Measurements from ENCODE around the gene TBC1D32.
A peak's percentile ranks its signal among the peaks of the same experiment; 100 is the strongest.
"Not testable (repeated sequence)": the region's sequence is repeated elsewhere in the genome, so short reads cannot be mapped to it uniquely, and the experiment has no call there.

Gene TBC1D32

GRCh38 chr6:121314381-121315112 lies 19.7 kb downstream of the TBC1D32 start:
- no peak for TF ChIP-seq ZFP3 (CRISPR knock-in tag; IDR thresholded peaks at IDR 0.05)
- no peak for TF ChIP-seq CSDC2 (CRISPR knock-in tag; IDR thresholded peaks at IDR 0.05)
- TF ChIP-seq ZNF565 (CRISPR knock-in tag; conservative IDR thresholded peaks at IDR 0.05; ENCODE audit: low read depth) = no peak
- no peak for TF ChIP-seq TOX (CRISPR knock-in tag; IDR thresholded peaks at IDR 0.05; ENCODE audit: borderline replicate concordance)
- no peak for TF ChIP-seq OSR1 (CRISPR knock-in tag; IDR thresholded peaks at IDR 0.05)
- TF ChIP-seq, protein P1, sequence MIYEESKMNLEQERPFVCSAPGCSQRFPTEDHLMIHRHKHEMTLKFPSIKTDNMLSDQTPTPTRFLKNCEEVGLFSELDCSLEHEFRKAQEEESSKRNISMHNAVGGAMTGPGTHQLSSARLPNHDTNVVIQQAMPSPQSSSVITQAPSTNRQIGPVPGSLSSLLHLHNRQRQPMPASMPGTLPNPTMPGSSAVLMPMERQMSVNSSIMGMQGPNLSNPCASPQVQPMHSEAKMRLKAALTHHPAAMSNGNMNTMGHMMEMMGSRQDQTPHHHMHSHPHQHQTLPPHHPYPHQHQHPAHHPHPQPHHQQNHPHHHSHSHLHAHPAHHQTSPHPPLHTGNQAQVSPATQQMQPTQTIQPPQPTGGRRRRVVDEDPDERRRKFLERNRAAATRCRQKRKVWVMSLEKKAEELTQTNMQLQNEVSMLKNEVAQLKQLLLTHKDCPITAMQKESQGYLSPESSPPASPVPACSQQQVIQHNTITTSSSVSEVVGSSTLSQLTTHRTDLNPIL (CRISPR knock-in tag; IDR thresholded peaks at IDR 0.05; ENCODE audit: low read depth) = no peak
- no peak for TF ChIP-seq ZNF70 (CRISPR knock-in tag; IDR thresholded peaks at IDR 0.05)
- no peak for TF ChIP-seq SNAI2 (CRISPR knock-in tag; IDR thresholded peaks at IDR 0.05)
- no peak for TF ChIP-seq ZFP30 (CRISPR knock-in tag; IDR thresholded peaks at IDR 0.05)
- ATAC-seq = no peak

GRCh38 chr6:121311814-121312213 lies 22.5 kb downstream of the TBC1D32 start:
- ATAC-seq = not testable (repeated sequence)

- ATAC-seq = no peak; the same call in 2 of the 3 replicates
- TF ChIP-seq CSDC2 (CRISPR knock-in tag; IDR thresholded peaks at IDR 0.05) (no peak), OSR1 (CRISPR knock-in tag; IDR thresholded peaks at IDR 0.05) (no peak), SNAI2 (CRISPR knock-in tag; IDR thresholded peaks at IDR 0.05) (no peak)
These were observed 23.8 kb downstream of the TBC1D32 start for GRCh38 chr6:121310495-121310894.

GRCh38 chr6:121309768-121310469 lies 24.4 kb downstream of the TBC1D32 start:
- TF ChIP-seq ZNF70 (CRISPR knock-in tag; IDR thresholded peaks at IDR 0.05) = no peak
- TF ChIP-seq ESRRG (CRISPR knock-in tag; IDR thresholded peaks at IDR 0.05) = no peak
- TF ChIP-seq PATZ1 (CRISPR knock-in tag; IDR thresholded peaks at IDR 0.05; ENCODE audit: borderline replicate concordance) = no peak
- no peak for TF ChIP-seq SNAI2 (CRISPR knock-in tag; IDR thresholded peaks at IDR 0.05)
- TF ChIP-seq ARNTL (CRISPR knock-in tag; IDR thresholded peaks at IDR 0.05; ENCODE audit: borderline replicate concordance, low read depth) = no peak
- no peak for TF ChIP-seq PPARA (CRISPR knock-in tag; IDR thresholded peaks at IDR 0.05; ENCODE audit: borderline replicate concordance)
- no peak for TF ChIP-seq ZNF8 (CRISPR knock-in tag; IDR thresholded peaks at IDR 0.05)
- TF ChIP-seq ZC3H10 (CRISPR knock-in tag; IDR thresholded peaks at IDR 0.05) = no peak
- no peak for TF ChIP-seq OSR1 (CRISPR knock-in tag; IDR thresholded peaks at IDR 0.05)
- no peak for TF ChIP-seq ZNF565 (CRISPR knock-in tag; conservative IDR thresholded peaks at IDR 0.05; ENCODE audit: low read depth)
- TF ChIP-seq ZFP3 (CRISPR knock-in tag; IDR thresholded peaks at IDR 0.05) = no peak
- ATAC-seq = peak; percentile 79

GRCh38 chr6:121305957-121306607 lies 28.2 kb downstream of the TBC1D32 start:
- peak; percentile 70 for ATAC-seq
- TF ChIP-seq POU6F1 (CRISPR knock-in tag; IDR thresholded peaks at IDR 0.05; ENCODE audit: borderline replicate concordance, low read depth) (no peak), PATZ1 (CRISPR knock-in tag; IDR thresholded peaks at IDR 0.05; ENCODE audit: borderline replicate concordance) (no peak), TOX (CRISPR knock-in tag; IDR thresholded peaks at IDR 0.05; ENCODE audit: borderline replicate concordance) (no peak), SNAI2 (CRISPR knock-in tag; IDR thresholded peaks at IDR 0.05) (no peak), GLIS3 (CRISPR knock-in tag; IDR thresholded peaks at IDR 0.05) (no peak), ZC3H10 (CRISPR knock-in tag; IDR thresholded peaks at IDR 0.05) (no peak), TCF4 (CRISPR knock-in tag; IDR thresholded peaks at IDR 0.05; ENCODE audit: borderline replicate concordance) (no peak), OSR1 (CRISPR knock-in tag; IDR thresholded peaks at IDR 0.05) (no peak), BACH2 (CRISPR knock-in tag; IDR thresholded peaks at IDR 0.05; ENCODE audit: borderline replicate concordance) (no peak), PPARA (CRISPR knock-in tag; IDR thresholded peaks at IDR 0.05; ENCODE audit: borderline replicate concordance) (no peak), ISL1 (CRISPR knock-in tag; IDR thresholded peaks at IDR 0.05) (no peak), ESRRG (CRISPR knock-in tag; IDR thresholded peaks at IDR 0.05) (no peak), ARNTL (CRISPR knock-in tag; IDR thresholded peaks at IDR 0.05; ENCODE audit: borderline replicate concordance, low read depth) (no peak), ZNF70 (CRISPR knock-in tag; IDR thresholded peaks at IDR 0.05) (no peak), CSDC2 (CRISPR knock-in tag; IDR thresholded peaks at IDR 0.05) (no peak), RARB (CRISPR knock-in tag; IDR thresholded peaks at IDR 0.05) (no peak), ZNF8 (CRISPR knock-in tag; IDR thresholded peaks at IDR 0.05) (no peak)
- TF ChIP-seq, protein P2, sequence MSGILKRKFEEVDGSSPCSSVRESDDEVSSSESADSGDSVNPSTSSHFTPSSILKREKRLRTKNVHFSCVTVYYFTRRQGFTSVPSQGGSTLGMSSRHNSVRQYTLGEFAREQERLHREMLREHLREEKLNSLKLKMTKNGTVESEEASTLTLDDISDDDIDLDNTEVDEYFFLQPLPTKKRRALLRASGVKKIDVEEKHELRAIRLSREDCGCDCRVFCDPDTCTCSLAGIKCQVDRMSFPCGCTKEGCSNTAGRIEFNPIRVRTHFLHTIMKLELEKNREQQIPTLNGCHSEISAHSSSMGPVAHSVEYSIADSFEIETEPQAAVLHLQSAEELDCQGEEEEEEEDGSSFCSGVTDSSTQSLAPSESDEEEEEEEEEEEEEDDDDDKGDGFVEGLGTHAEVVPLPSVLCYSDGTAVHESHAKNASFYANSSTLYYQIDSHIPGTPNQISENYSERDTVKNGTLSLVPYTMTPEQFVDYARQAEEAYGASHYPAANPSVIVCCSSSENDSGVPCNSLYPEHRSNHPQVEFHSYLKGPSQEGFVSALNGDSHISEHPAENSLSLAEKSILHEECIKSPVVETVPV (CRISPR knock-in tag; IDR thresholded peaks at IDR 0.05) = no peak
